Karpas-422 (cell line): Measurements from ENCODE around the gene POLD3. TPM values are rescaled to one million over a fixed set of nuclear protein-coding genes. Genes with fewer than 3 reads are reported as not detected.

Source experiments
- DNase-seq: peaks from one replicate; pipeline ENCODE4 v3.0.0-alpha.2; 2015
- H2AFZ ChIP-seq: fragments of 200-600 bp; sonication (generic); 2 replicates; pipeline ENCODE4 v1.6.1; 2014; ENCODE audit warnings: antibody characterized with exemption, low read length, mixed read lengths
- H3K27ac ChIP-seq: fragments of 200-600 bp; sonication (generic); 2 replicates; pipeline ENCODE4 v1.5.1; 2014; ENCODE audit warnings: mild to moderate bottlenecking, low read length, moderate library complexity
- H3K27me3 ChIP-seq: fragments of 200-600 bp; sonication (generic); 2 replicates; pipeline ENCODE4 v1.6.1; 2014; ENCODE audit warnings: low read length, mixed read lengths
- H3K36me3 ChIP-seq: fragments of 200-600 bp; sonication (generic); 2 replicates; pipeline ENCODE4 v1.6.1; 2014; ENCODE audit warnings: low read length, mixed read lengths; ENCODE audit not compliant: insufficient read depth
- H3K4me1 ChIP-seq: fragments of 200-600 bp; sonication (generic); 2 replicates; pipeline ENCODE4 v1.6.1; 2014; ENCODE audit warnings: mild to moderate bottlenecking, low read length, mixed read lengths
- H3K4me2 ChIP-seq: fragments of 200-600 bp; sonication (generic); 2 replicates; pipeline ENCODE4 v1.6.1; 2014; ENCODE audit warnings: low read length, low read depth, mild to moderate bottlenecking; ENCODE audit not compliant: poor library complexity, severe bottlenecking
- H3K4me3 ChIP-seq: fragments of 200-600 bp; sonication (generic); 2 replicates; pipeline ENCODE4 v1.5.1; 2014; ENCODE audit warnings: mild to moderate bottlenecking, antibody characterized with exemption, low read length, mixed read lengths
- H3K79me2 ChIP-seq: fragments of 200-600 bp; sonication (generic); 2 replicates; pipeline ENCODE4 v1.6.1; 2014; ENCODE audit warnings: mild to moderate bottlenecking, low read length, mixed read lengths
- H3K9ac ChIP-seq: fragments of 200-600 bp; sonication (generic); 2 replicates; pipeline ENCODE4 v1.6.0; 2014; ENCODE audit warnings: low read length
- H3K9me2 ChIP-seq: fragments of 200-600 bp; sonication (generic), shearing (Covaris generic); replicated peaks from 2 replicates; pipeline ENCODE4 v1.6.0; 2014; ENCODE audit warnings: mild to moderate bottlenecking, low read length, moderate library complexity; ENCODE audit not compliant: insufficient read depth
- H3K9me3 ChIP-seq: fragments of 300-700, 200-600 bp; sonication (generic); 2 replicates; pipeline ENCODE4 v1.6.1; 2014; ENCODE audit warnings: low read length, mixed read lengths
- H4K20me1 ChIP-seq: fragments of 200-600 bp; sonication (generic); 2 replicates; pipeline ENCODE4 v1.6.1; 2014; ENCODE audit warnings: mild to moderate bottlenecking, antibody characterized with exemption, low read length, low read depth; ENCODE audit not compliant: insufficient read depth
- total RNA-seq: library from RNA; depleted of rRNA; stranded (reverse); fragments of >200 nt; shearing (Covaris generic); gene quantifications from 2 replicates; pipeline ENCODE4 v1.2.3, GENCODE V29; 2014; ENCODE audit warnings: low replicate concordance

The POLD3 gene
- total RNA-seq, 1 experiment from 2014 or later: 20.8 TPM

GRCh38 chr11:74673693-74674360 is 81.4 kb downstream of the POLD3 start:
- DNase-seq: no peak
- no peaks in the 10 kb centered on the region for H3K9me2 ChIP-seq
- no peaks in the 10 kb centered on the region for H3K36me3 ChIP-seq
- H3K27me3 ChIP-seq: no peaks in the 10 kb centered on the region
- no peak overlapping the region for H3K4me3 ChIP-seq
- H4K20me1 ChIP-seq: no peaks in the 10 kb centered on the region
- no peak overlapping the region for H2AFZ ChIP-seq
- H3K9me3 ChIP-seq: no peaks in the 10 kb centered on the region
- H3K79me2 ChIP-seq: no peaks in the 10 kb centered on the region
- H3K4me2 ChIP-seq: no peak overlapping the region
- no peak overlapping the region for H3K9ac ChIP-seq
- no peak overlapping the region for H3K27ac ChIP-seq
- no peaks in the 10 kb centered on the region for H3K4me1 ChIP-seq

- DNase-seq: no peak
- H3K9me2 ChIP-seq: no peaks in the 10 kb centered on the region
Observed at GRCh38 chr11:74675761-74676160, 83.4 kb downstream of the POLD3 start.

GRCh38 chr11:74676596-74676995 is 84.2 kb downstream of the POLD3 start:
- H2AFZ ChIP-seq: no peak overlapping the region
- H3K9ac ChIP-seq: no peak overlapping the region
- no peaks in the 10 kb centered on the region for H4K20me1 ChIP-seq
- no peak overlapping the region for H3K27ac ChIP-seq
- no peaks in the 10 kb centered on the region for H3K9me2 ChIP-seq
- H3K79me2 ChIP-seq: no peaks in the 10 kb centered on the region
- no peaks in the 10 kb centered on the region for H3K36me3 ChIP-seq
- H3K4me2 ChIP-seq: no peak overlapping the region
- H3K4me3 ChIP-seq: no peak overlapping the region
- no peaks in the 10 kb centered on the region for H3K27me3 ChIP-seq
- no peak for DNase-seq
- H3K9me3 ChIP-seq: no peaks in the 10 kb centered on the region
- no peaks in the 10 kb centered on the region for H3K4me1 ChIP-seq

More at GRCh38 chr11:74675761-74676160, 83.4 kb downstream of the POLD3 start:
- Histone ChIP-seq H3K4me2 (no peak overlapping the region), H3K36me3 (no peaks in the 10 kb centered on the region), H2AFZ (no peak overlapping the region), H3K4me1 (no peaks in the 10 kb centered on the region), H3K27me3 (no peaks in the 10 kb centered on the region), H3K9me3 (no peaks in the 10 kb centered on the region), H3K79me2 (no peaks in the 10 kb centered on the region), H3K9ac (no peak overlapping the region), H3K27ac (no peak overlapping the region), H4K20me1 (no peaks in the 10 kb centered on the region), H3K4me3 (no peak overlapping the region)

- H3K9ac ChIP-seq: no peak overlapping the region
- H3K79me2 ChIP-seq: no peaks in the 10 kb centered on the region
- H3K9me3 ChIP-seq: no peaks in the 10 kb centered on the region
- H3K9me2 ChIP-seq: no peaks in the 10 kb centered on the region
- DNase-seq: no peak
- no peak overlapping the region for H3K4me2 ChIP-seq
- H2AFZ ChIP-seq: no peak overlapping the region
- H3K4me1 ChIP-seq: no peaks in the 10 kb centered on the region
- no peak overlapping the region for H3K4me3 ChIP-seq
- H4K20me1 ChIP-seq: no peaks in the 10 kb centered on the region
- no peaks in the 10 kb centered on the region for H3K36me3 ChIP-seq
- no peaks in the 10 kb centered on the region for H3K27me3 ChIP-seq
- no peak overlapping the region for H3K27ac ChIP-seq
Observed at GRCh38 chr11:74677131-74677530, 84.7 kb downstream of the POLD3 start.

GRCh38 chr11:74678041-74678440 is 85.7 kb downstream of the POLD3 start:
- Histone ChIP-seq H3K36me3 (no peaks in the 10 kb centered on the region), H3K4me2 (no peak overlapping the region), H3K27ac (no peak overlapping the region), H3K9ac (no peak overlapping the region), H3K4me1 (no peaks in the 10 kb centered on the region), H3K27me3 (no peaks in the 10 kb centered on the region), H3K79me2 (no peaks in the 10 kb centered on the region), H2AFZ (no peak overlapping the region), H3K9me2 (no peaks in the 10 kb centered on the region), H4K20me1 (no peaks in the 10 kb centered on the region), H3K4me3 (no peak overlapping the region), H3K9me3 (no peaks in the 10 kb centered on the region)
- no peak for DNase-seq

- Histone ChIP-seq H3K9me3 (no peaks in the 10 kb centered on the region), H3K4me2 (no peak overlapping the region), H2AFZ (no peak overlapping the region), H3K4me1 (no peaks in the 10 kb centered on the region), H3K27ac (no peak overlapping the region), H3K4me3 (no peak overlapping the region), H3K79me2 (no peaks in the 10 kb centered on the region), H3K27me3 (no peaks in the 10 kb centered on the region), H3K36me3 (no peaks in the 10 kb centered on the region), H4K20me1 (no peaks in the 10 kb centered on the region), H3K9ac (no peak overlapping the region), H3K9me2 (no peaks in the 10 kb centered on the region)
- DNase-seq: no peak
Observed at GRCh38 chr11:74678591-74679512, 86.5 kb downstream of the POLD3 start.

- Histone ChIP-seq H3K9ac (no peak overlapping the region), H3K9me2 (no peaks in the 10 kb centered on the region)
Observed at GRCh38 chr11:74679513-74679865, 87.1 kb downstream of the POLD3 start.

GRCh38 chr11:74680035-74680671 is 87.8 kb downstream of the POLD3 start:
- Histone ChIP-seq H3K4me1 (no peaks in the 10 kb centered on the region), H3K27me3 (no peaks in the 10 kb centered on the region), H3K79me2 (no peaks in the 10 kb centered on the region), H4K20me1 (no peaks in the 10 kb centered on the region), H3K4me3 (no peak overlapping the region), H3K9ac (no peak overlapping the region), H3K27ac (no peak overlapping the region), H3K9me3 (no peaks in the 10 kb centered on the region), H3K9me2 (no peaks in the 10 kb centered on the region), H3K36me3 (no peaks in the 10 kb centered on the region), H3K4me2 (no peak overlapping the region), H2AFZ (no peak overlapping the region)
- DNase-seq: no peak

More at GRCh38 chr11:74679513-74679865, 87.1 kb downstream of the POLD3 start:
- no peaks in the 10 kb centered on the region for H4K20me1 ChIP-seq
- no peaks in the 10 kb centered on the region for H3K79me2 ChIP-seq
- H3K9me3 ChIP-seq: no peaks in the 10 kb centered on the region
- H3K27ac ChIP-seq: no peak overlapping the region
- H3K4me3 ChIP-seq: no peak overlapping the region
- no peak overlapping the region for H2AFZ ChIP-seq
- H3K4me2 ChIP-seq: no peak overlapping the region
- no peaks in the 10 kb centered on the region for H3K27me3 ChIP-seq
- H3K4me1 ChIP-seq: no peaks in the 10 kb centered on the region
- no peaks in the 10 kb centered on the region for H3K36me3 ChIP-seq
- no peak for DNase-seq
